ENCODE data around the gene PLXNA3.

The PLXNA3 gene

GRCh38 chrX:154486396-154487207 lies 28.5 kb downstream of the PLXNA3 start, which contains the start of gene UBL4A:
Gene UBL4A, minus strand, starts transcription at chrX:154486615. Its CDS starts 31 bp downstream, at chrX:154486584.
- peak within 1 kb of the TSS; percentile 73 for H3K27ac ChIP-seq
- no peaks in the 10 kb centered on the region for H3K9me3 ChIP-seq
- peak within 1 kb of the TSS; percentile 66 for H3K4me3 ChIP-seq (ENCODE audit: low read depth in 1 of 2, low read length in 1 of 2)
- no peaks in the 10 kb centered on the region for H3K36me3 ChIP-seq
- TF ChIP-seq CTCF (IDR thresholded peaks at IDR 0.05) = no peak
- H3K27me3 ChIP-seq = no peaks in the 10 kb centered on the region
- peaks cover 41 to 46% of the 10 kb centered on the region in 2 experiments for H3K4me1 ChIP-seq (ENCODE audit: control insufficient read depth in 1 of 2, insufficient read depth in 1 of 2, low read depth in 1 of 2, low read length in 1 of 2)

GRCh38 chrX:154487518-154488290 lies 29.6 kb downstream of the PLXNA3 start:
- Histone ChIP-seq H3K4me3 (ENCODE audit: low read depth in 1 of 2, low read length in 1 of 2) (no peak overlapping the region), H3K4me1 (ENCODE audit: control insufficient read depth in 1 of 2, insufficient read depth in 1 of 2, low read depth in 1 of 2, low read length in 1 of 2) (peaks cover 42 to 46% of the 10 kb centered on the region in 2 experiments), H3K27ac (no peak overlapping the region), H3K27me3 (no peaks in the 10 kb centered on the region), H3K9me3 (no peaks in the 10 kb centered on the region), H3K36me3 (no peaks in the 10 kb centered on the region)
- no peak for TF ChIP-seq CTCF (IDR thresholded peaks at IDR 0.05)

- no peak overlapping the region for H3K27ac ChIP-seq
- H3K9me3 ChIP-seq = no peaks in the 10 kb centered on the region
- no peak for TF ChIP-seq CTCF (IDR thresholded peaks at IDR 0.05)
- no peaks in the 10 kb centered on the region for H3K36me3 ChIP-seq
- H3K4me1 ChIP-seq (ENCODE audit: control insufficient read depth in 1 of 2, insufficient read depth in 1 of 2, low read depth in 1 of 2, low read length in 1 of 2) = peaks cover 42 to 46% of the 10 kb centered on the region in 2 experiments
- no peaks in the 10 kb centered on the region for H3K27me3 ChIP-seq
- H3K4me3 ChIP-seq (ENCODE audit: low read depth in 1 of 2, low read length in 1 of 2) = no peak overlapping the region
Observed at GRCh38 chrX:154488336-154489075, 30.4 kb downstream of the PLXNA3 start.

GRCh38 chrX:154489182-154489581 lies 31.1 kb downstream of the PLXNA3 start:
- TF ChIP-seq CTCF (IDR thresholded peaks at IDR 0.05) = no peak
- Histone ChIP-seq H3K27ac (peak overlapping the region; percentile 96), H3K4me3 (ENCODE audit: low read depth in 1 of 2, low read length in 1 of 2) (peak overlapping the region; percentile 65 to 69), H3K9me3 (no peaks in the 10 kb centered on the region), H3K36me3 (no peaks in the 10 kb centered on the region), H3K27me3 (no peaks in the 10 kb centered on the region), H3K4me1 (ENCODE audit: control insufficient read depth in 1 of 2, insufficient read depth in 1 of 2, low read depth in 1 of 2, low read length in 1 of 2) (peaks cover 41 to 46% of the 10 kb centered on the region in 2 experiments)

- Histone ChIP-seq H3K4me3 (ENCODE audit: low read depth in 1 of 2, low read length in 1 of 2) (peak overlapping the region; percentile 65 to 69), H3K4me1 (ENCODE audit: control insufficient read depth in 1 of 2, insufficient read depth in 1 of 2, low read depth in 1 of 2, low read length in 1 of 2) (peaks cover 33 to 40% of the 10 kb centered on the region in 2 experiments), H3K27me3 (no peaks in the 10 kb centered on the region), H3K27ac (peak overlapping the region; percentile 96), H3K36me3 (no peaks in the 10 kb centered on the region), H3K9me3 (no peaks in the 10 kb centered on the region)
- TF ChIP-seq CTCF (IDR thresholded peaks at IDR 0.05) = no peak
Observed at GRCh38 chrX:154490021-154490413, 31.9 kb downstream of the PLXNA3 start.

Data from neutrophil (primary cell).